NCI-H1436 (cell line): ENCODE measurements around the gene ZNF710.
"Not testable (repeated sequence)": the region's sequence is repeated elsewhere in the genome, so short reads cannot be mapped to it uniquely, and the experiment has no call there.

Source experiments
- DNase-seq: peaks from one replicate; lab custom pipeline; 2025; lab: John Stamatoyannopoulos, UW

ZNF710 gene

GRCh38 chr15:90101969-90102890 is 101.1 kb downstream of the ZNF710 start, which contains the start of gene IDH2:
IDH2 (minus strand) TSS chr15:90102468; CDS start chr15:90102390, 78 bp downstream.
- DNase-seq: peak; percentile 80

- no peak for DNase-seq
Measured at GRCh38 chr15:90103701-90104329, 102.7 kb downstream of the ZNF710 start.

- DNase-seq: no peak
Measured at GRCh38 chr15:90104551-90104950, 103.4 kb downstream of the ZNF710 start.

- no peak for DNase-seq
Measured at GRCh38 chr15:90105521-90105920, 104.4 kb downstream of the ZNF710 start.

- DNase-seq: no peak
Measured at GRCh38 chr15:90106522-90107117, 105.5 kb downstream of the ZNF710 start.

- not testable (repeated sequence) for DNase-seq
Measured at GRCh38 chr15:90108038-90108437, 106.9 kb downstream of the ZNF710 start.

- not testable (repeated sequence) for DNase-seq
Measured at GRCh38 chr15:90109163-90109751, 108.1 kb downstream of the ZNF710 start.

GRCh38 chr15:90113166-90113565 is 112.0 kb downstream of the ZNF710 start:
- no peak for DNase-seq

GRCh38 chr15:90114451-90114901 is 113.4 kb downstream of the ZNF710 start:
- DNase-seq: no peak

- DNase-seq: no peak
Measured at GRCh38 chr15:90115783-90116182, 114.7 kb downstream of the ZNF710 start.

GRCh38 chr15:90119367-90119766 is 118.2 kb downstream of the ZNF710 start:
- DNase-seq: no peak

GRCh38 chr15:90121086-90121485 is 120.0 kb downstream of the ZNF710 start:
- DNase-seq: no peak

GRCh38 chr15:90124507-90124906 is 123.4 kb downstream of the ZNF710 start:
- DNase-seq: no peak

GRCh38 chr15:90126022-90126421 is 124.9 kb downstream of the ZNF710 start:
- DNase-seq: no peak

- DNase-seq: no peak
Measured at GRCh38 chr15:90126596-90127435, 125.7 kb downstream of the ZNF710 start.

- no peak for DNase-seq
Measured at GRCh38 chr15:90130291-90130690, 129.2 kb downstream of the ZNF710 start.
